Middle frontal gyrus (tissue), 1 donor: ENCODE measurements around the gene CLDN1.

ENCODE experiments used
- DNase-seq: peaks from one replicate; pipeline ENCODE4 v3.0.0-alpha.2; 2015; ENCODE audit warnings: low spot score; ENCODE audit errors: extremely low spot score

The CLDN1 gene

GRCh38 chr3:190321789-190322603 lies at the start of gene CLDN1:
Gene CLDN1 (minus strand): TSS chr3:190322446. CDS start chr3:190322206, 240 bp downstream.
- DNase-seq, result peak; percentile 47

GRCh38 chr3:190371152-190371551 lies 48.9 kb upstream of the CLDN1 start:
- no peak for DNase-seq

GRCh38 chr3:190370369-190370768 lies 48.1 kb upstream of the CLDN1 start:
- no peak for DNase-seq

- no peak for DNase-seq
These were observed 47.5 kb upstream of the CLDN1 start for GRCh38 chr3:190369668-190370295.

GRCh38 chr3:190368881-190369280 lies 46.6 kb upstream of the CLDN1 start:
- no peak for DNase-seq

GRCh38 chr3:190366133-190366532 lies 43.9 kb upstream of the CLDN1 start:
- DNase-seq, result no peak

GRCh38 chr3:190362258-190362657 lies 40.0 kb upstream of the CLDN1 start:
- DNase-seq, result no peak

GRCh38 chr3:190361791-190362190 lies 39.5 kb upstream of the CLDN1 start:
- DNase-seq, result no peak

- no peak for DNase-seq
These were observed 38.0 kb upstream of the CLDN1 start for GRCh38 chr3:190360228-190360627.

- no peak for DNase-seq
These were observed 37.6 kb upstream of the CLDN1 start for GRCh38 chr3:190359813-190360212.

- no peak for DNase-seq
These were observed 35.2 kb upstream of the CLDN1 start for GRCh38 chr3:190357468-190357867.

- DNase-seq, result no peak
These were observed 34.0 kb upstream of the CLDN1 start for GRCh38 chr3:190356246-190356645.

GRCh38 chr3:190352861-190353457 lies 30.7 kb upstream of the CLDN1 start:
- no peak for DNase-seq

GRCh38 chr3:190346541-190346940 lies 24.3 kb upstream of the CLDN1 start:
- DNase-seq, result no peak

- no peak for DNase-seq
These were observed 23.6 kb upstream of the CLDN1 start for GRCh38 chr3:190345878-190346277.

GRCh38 chr3:190345027-190345821 lies 23.0 kb upstream of the CLDN1 start:
- no peak for DNase-seq

GRCh38 chr3:190340071-190340470 lies 17.8 kb upstream of the CLDN1 start:
- DNase-seq, result no peak

GRCh38 chr3:190339130-190339529 lies 16.9 kb upstream of the CLDN1 start:
- DNase-seq, result no peak

- DNase-seq, result no peak
These were observed 16.5 kb upstream of the CLDN1 start for GRCh38 chr3:190338717-190339116.

- DNase-seq, result no peak
These were observed 15.1 kb upstream of the CLDN1 start for GRCh38 chr3:190337301-190337700.

GRCh38 chr3:190336516-190337189 lies 14.4 kb upstream of the CLDN1 start:
- DNase-seq, result no peak
